DND-41 (cell line): ENCODE data around the gene PRPSAP2.

Experiments used
- ATAC-seq: fragments of 200-7000 bp; cut with Tn5 transposase; 3 replicates; pipeline ENCODE4 v1.9.1; 2021; ENCODE audit warnings: low read depth; ENCODE audit not compliant: insufficient read depth
- DNase-seq: peaks from one replicate; pipeline ENCODE4 v3.0.0-alpha.2; 2020
- H2AFZ ChIP-seq: 2 replicates; pipeline ENCODE4 v1.6.0; 2012; ENCODE audit warnings: low read depth, low read length
- H3K27ac ChIP-seq: 2 replicates; pipeline ENCODE4 v1.5.1; 2012; ENCODE audit warnings: low read length, inconsistent platforms
- H3K27me3 ChIP-seq: fragments of 200-600 bp; sonication (generic); 2 replicates; pipeline ENCODE4 v1.6.0; 2012; ENCODE audit warnings: low read length, mild to moderate bottlenecking, inconsistent platforms; ENCODE audit not compliant: insufficient read depth, poor library complexity
- H3K36me3 ChIP-seq: 2 replicates; pipeline ENCODE4 v1.5.1; 2012; ENCODE audit warnings: low read length, inconsistent platforms; ENCODE audit not compliant: insufficient read depth
- H3K4me1 ChIP-seq: 2 replicates; pipeline ENCODE4 v1.5.1; 2012; ENCODE audit warnings: mild to moderate bottlenecking, low read length; ENCODE audit not compliant: insufficient read depth
- H3K4me2 ChIP-seq: 2 replicates; pipeline ENCODE4 v1.6.0; 2012; ENCODE audit warnings: mild to moderate bottlenecking, moderate library complexity, low read length, inconsistent platforms; ENCODE audit not compliant: insufficient read depth
- H3K4me3 ChIP-seq, 2 experiments: fragments of 200-600 bp in 1 of 2; shearing (Covaris generic) in 1 of 2; 2 replicates each; pipeline ENCODE4 v1.5.1; 2012 to 2016; ENCODE audit warnings: inconsistent platforms in 2 of 2, low read length in 2 of 2, mild to moderate bottlenecking in 2 of 2, low read depth in 1 of 2, moderate library complexity in 1 of 2
- H3K79me2 ChIP-seq: 2 replicates; pipeline ENCODE4 v1.6.0; 2012; ENCODE audit warnings: low read length, inconsistent platforms; ENCODE audit not compliant: insufficient read depth
- H3K9ac ChIP-seq: 2 replicates; pipeline ENCODE4 v1.6.0; 2012; ENCODE audit warnings: low read depth, mild to moderate bottlenecking, inconsistent platforms, low read length, moderate library complexity
- H3K9me3 ChIP-seq: 2 replicates; pipeline ENCODE4 v1.5.1; 2012; ENCODE audit warnings: low read length, moderate library complexity, mild to moderate bottlenecking, inconsistent platforms; ENCODE audit not compliant: insufficient read depth, severe bottlenecking
- H4K20me1 ChIP-seq: 2 replicates; pipeline ENCODE4 v1.6.0; 2012; ENCODE audit warnings: low read length; ENCODE audit not compliant: insufficient read depth
- CTCF ChIP-seq: IDR thresholded peaks from 2 replicates; pipeline ENCODE4 v1.5.1; 2012; ENCODE audit warnings: borderline replicate concordance, low read length, moderate library complexity, mild to moderate bottlenecking; ENCODE audit not compliant: poor library complexity, severe bottlenecking; ENCODE audit errors: extremely low read depth
- EZH2 ChIP-seq: IDR thresholded peaks from 3 replicates; pipeline ENCODE4 v1.6.1; 2012; ENCODE audit warnings: borderline replicate concordance, low read depth, mild to moderate bottlenecking, moderate library complexity, low read length, inconsistent platforms; ENCODE audit not compliant: severe bottlenecking

PRPSAP2 gene

GRCh38 chr17:18855831-18856569, 1.9 kb upstream of the PRPSAP2 start:
- DNase-seq (peak; percentile 92), ATAC-seq (peak; percentile 91)
- peak overlapping the region; percentile 84 for H2AFZ ChIP-seq
- H3K9me3 ChIP-seq: no peaks in the 10 kb centered on the region
- no peaks in the 10 kb centered on the region for H3K36me3 ChIP-seq
- no peaks in the 10 kb centered on the region for H4K20me1 ChIP-seq
- H3K4me1 ChIP-seq: peaks cover 44% of the 10 kb centered on the region
- H3K4me3 ChIP-seq: peak overlapping the region; percentile 36 to 67; a peak in 3 of 4 replicates
- H3K4me2 ChIP-seq: peak overlapping the region; percentile 92
- peak overlapping the region; percentile 67 for H3K27ac ChIP-seq
- H3K27me3 ChIP-seq: no peaks in the 10 kb centered on the region
- peak overlapping the region; percentile 59 for H3K9ac ChIP-seq
- TF ChIP-seq EZH2 (no peak), CTCF (no peak)
- peaks cover 25% of the 10 kb centered on the region for H3K79me2 ChIP-seq

- Histone ChIP-seq H3K4me2 (peak overlapping the region; percentile 92), H3K36me3 (no peaks in the 10 kb centered on the region), H3K79me2 (peaks cover 27% of the 10 kb centered on the region), H3K4me3 (peak overlapping the region; percentile 36 to 67; a peak in 3 of 4 replicates), H3K9me3 (no peaks in the 10 kb centered on the region), H3K27me3 (no peaks in the 10 kb centered on the region), H3K27ac (peak overlapping the region; percentile 67), H3K4me1 (peaks cover 44% of the 10 kb centered on the region), H3K9ac (peak overlapping the region; percentile 59), H4K20me1 (no peaks in the 10 kb centered on the region), H2AFZ (peak overlapping the region; percentile 84)
- TF ChIP-seq EZH2 (no peak), CTCF (no peak)
- ATAC-seq: no peak
- DNase-seq: no peak
Measured at GRCh38 chr17:18856570-18856915, 1.4 kb upstream of the PRPSAP2 start.

GRCh38 chr17:18858567-18859245, 775 bp downstream of the PRPSAP2 start:
- Histone ChIP-seq H3K4me2 (peak overlapping the region; percentile 92), H3K79me2 (peaks cover 41% of the 10 kb centered on the region), H3K4me1 (peaks cover 44% of the 10 kb centered on the region), H4K20me1 (no peaks in the 10 kb centered on the region), H3K9me3 (no peaks in the 10 kb centered on the region), H3K36me3 (no peaks in the 10 kb centered on the region), H2AFZ (peak overlapping the region; percentile 80), H3K27ac (peak overlapping the region; percentile 37), H3K9ac (peak overlapping the region; percentile 79), H3K27me3 (no peaks in the 10 kb centered on the region), H3K4me3 (peak overlapping the region; percentile 43 to 69)
- TF ChIP-seq CTCF: no peak
- TF ChIP-seq EZH2: no peak
- DNase-seq: no peak
- no peak for ATAC-seq
